ENCODE measurements around the gene CCDC88A. TPM values are rescaled to one million over a fixed set of nuclear protein-coding genes. Genes with fewer than 3 reads are reported as not detected.
"Not testable (repeated sequence)": the region's sequence is repeated elsewhere in the genome, so short reads cannot be mapped to it uniquely, and the experiment has no call there.

The CCDC88A gene
- total RNA-seq, 2 experiments from 2014 or later = 11.0 to 12.9 TPM

GRCh38 chr2:55395724-55396605, 23.7 kb downstream of the CCDC88A start:
- H3K9me3 Mint-ChIP-seq = peaks cover 8% of the 10 kb centered on the region
- H3K36me3 ChIP-seq (ENCODE audit: insufficient read depth, low read length) = no peaks in the 10 kb centered on the region
- no peaks in the 10 kb centered on the region for H3K27me3 Mint-ChIP-seq
- no peak for DNase-seq
- no peak for ATAC-seq (ENCODE audit: poor library complexity)
- H3K9me3 ChIP-seq (ENCODE audit: control insufficient read depth in 1 of 2, insufficient read depth in 1 of 2, low read length in 2 of 2) = no peaks in the 10 kb centered on the region
- H3K27me3 ChIP-seq (ENCODE audit: control insufficient read depth in 1 of 2, insufficient read depth in 2 of 2, low read length in 2 of 2) = no peaks in the 10 kb centered on the region
- ChIA-PET CTCF (no interaction called here), POLR2A (no interaction called here)
- intact Hi-C loops (cut with DNase I, micrococcal nuclease) = no loop called here
- H3K4me1 Mint-ChIP-seq (ENCODE audit: low read depth) = no peaks in the 10 kb centered on the region
- no peak overlapping the region for H3K27ac ChIP-seq (ENCODE audit: low read depth in 1 of 2, low read length in 2 of 2)
- no peaks in the 10 kb centered on the region for H3K4me1 ChIP-seq (ENCODE audit: insufficient read depth, low read length)
- H3K36me3 Mint-ChIP-seq (ENCODE audit: low read depth) = no peaks in the 10 kb centered on the region
- no peak for TF ChIP-seq CTCF (IDR thresholded peaks at IDR 0.05)
- H3K4me3 Mint-ChIP-seq = no peak overlapping the region
- H3K27ac Mint-ChIP-seq = no peak overlapping the region
- H3K4me3 ChIP-seq (ENCODE audit: low read length) = no peak overlapping the region

- H3K27ac ChIP-seq (ENCODE audit: low read depth in 1 of 2, low read length in 2 of 2) = no peak overlapping the region
- no peaks in the 10 kb centered on the region for H3K36me3 ChIP-seq (ENCODE audit: insufficient read depth, low read length)
- ChIA-PET POLR2A (no interaction called here), CTCF (no interaction called here)
- Mint-ChIP-seq H3K27me3 (no peaks in the 10 kb centered on the region), H3K9me3 (peaks cover 8% of the 10 kb centered on the region), H3K4me1 (ENCODE audit: low read depth) (no peaks in the 10 kb centered on the region), H3K36me3 (ENCODE audit: low read depth) (no peaks in the 10 kb centered on the region), H3K4me3 (no peak overlapping the region), H3K27ac (no peak overlapping the region)
- H3K9me3 ChIP-seq (ENCODE audit: control insufficient read depth in 1 of 2, insufficient read depth in 1 of 2, low read length in 2 of 2) = no peaks in the 10 kb centered on the region
- intact Hi-C loops (cut with DNase I, micrococcal nuclease) = no loop called here
- TF ChIP-seq CTCF (IDR thresholded peaks at IDR 0.05) = no peak
- ATAC-seq (ENCODE audit: poor library complexity) = no peak
- no peak for DNase-seq
- no peak overlapping the region for H3K4me3 ChIP-seq (ENCODE audit: low read length)
- H3K27me3 ChIP-seq (ENCODE audit: control insufficient read depth in 1 of 2, insufficient read depth in 2 of 2, low read length in 2 of 2) = no peaks in the 10 kb centered on the region
- H3K4me1 ChIP-seq (ENCODE audit: insufficient read depth, low read length) = no peaks in the 10 kb centered on the region
Measured at GRCh38 chr2:55391615-55392242, 27.9 kb downstream of the CCDC88A start.

GRCh38 chr2:55391155-55391554, 28.5 kb downstream of the CCDC88A start:
- TF ChIP-seq CTCF (IDR thresholded peaks at IDR 0.05) = no peak
- H3K4me3 ChIP-seq (ENCODE audit: low read length) = no peak overlapping the region
- H3K9me3 ChIP-seq (ENCODE audit: control insufficient read depth in 1 of 2, insufficient read depth in 1 of 2, low read length in 2 of 2) = no peaks in the 10 kb centered on the region
- no peaks in the 10 kb centered on the region for H3K36me3 ChIP-seq (ENCODE audit: insufficient read depth, low read length)
- H3K9me3 Mint-ChIP-seq = peaks cover 8% of the 10 kb centered on the region
- no peaks in the 10 kb centered on the region for H3K4me1 ChIP-seq (ENCODE audit: insufficient read depth, low read length)
- no peak overlapping the region for H3K27ac Mint-ChIP-seq
- no peak for DNase-seq
- H3K27me3 ChIP-seq (ENCODE audit: control insufficient read depth in 1 of 2, insufficient read depth in 2 of 2, low read length in 2 of 2) = no peaks in the 10 kb centered on the region
- intact Hi-C loops (cut with DNase I, micrococcal nuclease) = no loop called here
- H3K4me3 Mint-ChIP-seq = no peak overlapping the region
- POLR2A ChIA-PET = no interaction called here
- no peaks in the 10 kb centered on the region for H3K4me1 Mint-ChIP-seq (ENCODE audit: low read depth)
- CTCF ChIA-PET = no interaction called here
- no peak overlapping the region for H3K27ac ChIP-seq (ENCODE audit: low read depth in 1 of 2, low read length in 2 of 2)
- no peaks in the 10 kb centered on the region for H3K36me3 Mint-ChIP-seq (ENCODE audit: low read depth)
- no peaks in the 10 kb centered on the region for H3K27me3 Mint-ChIP-seq
- ATAC-seq (ENCODE audit: poor library complexity) = no peak

GRCh38 chr2:55385516-55385915, 34.1 kb downstream of the CCDC88A start:
- H3K36me3 Mint-ChIP-seq (ENCODE audit: low read depth); H3K27me3 ChIP-seq (ENCODE audit: control insufficient read depth in 1 of 2, insufficient read depth in 2 of 2, low read length in 2 of 2); DNase-seq; CTCF ChIA-PET; H3K27ac ChIP-seq (ENCODE audit: low read depth in 1 of 2, low read length in 2 of 2); H3K27me3 Mint-ChIP-seq; H3K9me3 ChIP-seq (ENCODE audit: control insufficient read depth in 1 of 2, insufficient read depth in 1 of 2, low read length in 2 of 2); H3K4me1 Mint-ChIP-seq (ENCODE audit: low read depth); intact Hi-C loops (cut with DNase I, micrococcal nuclease); POLR2A ChIA-PET; H3K27ac Mint-ChIP-seq; H3K9me3 Mint-ChIP-seq; H3K4me1 ChIP-seq (ENCODE audit: insufficient read depth, low read length); H3K4me3 Mint-ChIP-seq; H3K36me3 ChIP-seq (ENCODE audit: insufficient read depth, low read length); H3K4me3 ChIP-seq (ENCODE audit: low read length); ATAC-seq (ENCODE audit: poor library complexity): not testable (repeated sequence)
